ENCODE results near the gene ASIC4.

ASIC4 gene

DNA sequence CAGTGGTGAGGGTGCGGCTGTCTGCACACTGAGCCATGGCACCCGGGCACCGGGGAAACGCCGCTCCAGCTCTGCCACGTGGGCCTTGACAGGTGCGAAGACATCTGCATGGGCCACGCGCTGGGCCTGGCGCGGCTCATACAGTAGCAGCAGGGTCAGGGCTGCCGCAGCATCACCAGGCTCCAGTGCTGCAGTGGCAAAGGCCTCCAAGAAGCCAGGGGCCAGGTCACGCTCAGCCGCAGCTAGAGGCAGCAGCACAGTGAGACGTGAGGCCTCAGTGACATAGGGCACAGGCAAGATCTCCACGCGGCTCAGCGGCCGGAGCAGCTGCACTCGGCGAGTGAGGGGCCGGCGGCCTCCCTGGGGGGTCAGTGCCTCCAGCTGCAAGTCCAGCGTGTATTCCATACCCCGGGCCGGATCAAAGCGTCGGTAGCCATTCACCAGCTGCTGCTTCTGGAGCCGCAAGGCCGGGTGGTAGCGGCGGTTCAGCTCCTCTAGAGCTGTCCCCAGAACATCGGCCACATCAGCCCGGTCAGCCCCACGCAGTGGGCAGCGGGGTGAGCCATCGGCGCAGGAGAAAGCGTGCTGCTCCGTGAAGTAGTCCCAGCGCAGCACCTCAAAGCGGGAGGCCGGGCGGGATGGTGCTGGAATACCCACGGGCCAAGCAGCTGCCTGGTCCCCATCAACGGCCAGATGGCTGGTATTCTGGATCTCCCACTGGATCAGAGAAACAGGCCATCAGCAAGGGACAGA lies 25.8 kb downstream of the ASIC4 start:
- TF ChIP-seq, protein P1, sequence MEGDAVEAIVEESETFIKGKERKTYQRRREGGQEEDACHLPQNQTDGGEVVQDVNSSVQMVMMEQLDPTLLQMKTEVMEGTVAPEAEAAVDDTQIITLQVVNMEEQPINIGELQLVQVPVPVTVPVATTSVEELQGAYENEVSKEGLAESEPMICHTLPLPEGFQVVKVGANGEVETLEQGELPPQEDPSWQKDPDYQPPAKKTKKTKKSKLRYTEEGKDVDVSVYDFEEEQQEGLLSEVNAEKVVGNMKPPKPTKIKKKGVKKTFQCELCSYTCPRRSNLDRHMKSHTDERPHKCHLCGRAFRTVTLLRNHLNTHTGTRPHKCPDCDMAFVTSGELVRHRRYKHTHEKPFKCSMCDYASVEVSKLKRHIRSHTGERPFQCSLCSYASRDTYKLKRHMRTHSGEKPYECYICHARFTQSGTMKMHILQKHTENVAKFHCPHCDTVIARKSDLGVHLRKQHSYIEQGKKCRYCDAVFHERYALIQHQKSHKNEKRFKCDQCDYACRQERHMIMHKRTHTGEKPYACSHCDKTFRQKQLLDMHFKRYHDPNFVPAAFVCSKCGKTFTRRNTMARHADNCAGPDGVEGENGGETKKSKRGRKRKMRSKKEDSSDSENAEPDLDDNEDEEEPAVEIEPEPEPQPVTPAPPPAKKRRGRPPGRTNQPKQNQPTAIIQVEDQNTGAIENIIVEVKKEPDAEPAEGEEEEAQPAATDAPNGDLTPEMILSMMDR (IDR thresholded peaks at IDR 0.05; ENCODE audit: insufficient read depth, low read depth, low read length, missing control alignments): no peak
- DNase-seq (ENCODE audit: low read depth): no peak
- no peak overlapping the region for H3K4me3 ChIP-seq (ENCODE audit: low read depth, low read length)

DNA sequence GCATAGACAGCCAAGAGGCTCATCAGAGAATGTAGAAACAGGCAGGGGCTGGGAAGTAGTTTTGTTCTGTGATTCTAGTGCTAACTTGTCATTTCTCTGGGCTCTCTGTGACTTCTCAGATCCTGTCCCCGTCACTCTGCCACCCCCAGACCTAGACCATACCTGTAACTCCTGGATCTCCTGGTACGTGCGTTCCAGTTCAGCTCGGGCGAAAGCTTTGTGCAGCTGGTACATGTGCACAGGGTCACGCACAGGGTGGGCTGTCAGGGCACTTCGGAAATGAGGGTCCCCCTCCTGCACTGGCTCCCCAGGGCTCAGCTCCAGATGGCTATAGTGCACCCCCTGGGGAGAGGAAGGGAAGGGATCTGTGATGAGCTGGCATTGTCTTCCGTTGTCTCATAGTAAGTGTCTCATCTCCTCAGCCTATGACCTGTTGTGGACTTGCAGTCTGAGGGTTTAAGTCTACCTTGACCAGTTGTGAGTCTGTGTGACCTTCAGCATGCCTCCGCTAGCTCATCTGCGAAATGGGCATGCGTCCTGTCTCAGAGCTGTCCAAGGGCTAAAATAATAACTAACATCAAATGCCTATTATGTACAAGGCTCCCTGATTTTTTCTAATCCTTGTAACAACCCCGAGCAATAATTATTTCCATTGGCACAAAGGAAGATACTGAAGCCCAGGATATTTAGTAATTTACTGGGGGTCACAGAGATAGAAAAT lies 26.7 kb downstream of the ASIC4 start:
- DNase-seq (ENCODE audit: low read depth): no peak
- H3K4me3 ChIP-seq (ENCODE audit: low read depth, low read length): no peak overlapping the region
- TF ChIP-seq, protein P1 (IDR thresholded peaks at IDR 0.05; ENCODE audit: insufficient read depth, low read depth, low read length, missing control alignments): no peak

DNA sequence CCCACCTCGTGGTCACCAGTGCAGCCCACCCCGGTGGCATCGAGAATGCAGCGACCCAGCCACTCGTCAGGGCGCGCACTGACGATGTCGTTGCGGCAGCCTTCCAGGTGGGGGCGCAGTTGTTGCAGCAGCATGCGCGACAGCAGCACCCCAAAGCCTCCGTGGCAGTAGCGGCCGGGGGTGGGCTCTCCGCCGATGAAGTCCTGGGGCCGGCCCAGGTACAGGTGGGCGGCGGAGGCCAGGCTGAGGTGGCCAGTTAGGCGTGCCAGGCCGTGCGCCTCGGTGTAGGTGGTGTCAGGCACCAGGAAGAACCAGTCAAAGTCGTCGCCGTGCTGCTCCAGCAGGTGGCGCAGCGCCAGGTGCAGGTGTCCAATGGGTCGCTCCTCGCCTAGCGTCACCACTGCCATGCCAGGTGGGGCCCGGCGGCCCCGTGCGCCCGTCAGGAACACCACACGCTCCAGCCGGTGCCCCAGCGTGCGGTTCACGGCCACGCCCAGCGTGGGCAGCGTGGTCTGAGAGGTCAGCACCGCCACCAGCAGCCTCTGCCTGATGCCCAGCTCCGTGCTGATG lies 27.4 kb downstream of the ASIC4 start:
- peak overlapping the region; percentile 81 for H3K4me3 ChIP-seq (ENCODE audit: low read depth, low read length)
- peak; percentile 93 for DNase-seq (ENCODE audit: low read depth)
- TF ChIP-seq, protein P1 (IDR thresholded peaks at IDR 0.05; ENCODE audit: insufficient read depth, low read depth, low read length, missing control alignments): peak; percentile 91

DNA sequence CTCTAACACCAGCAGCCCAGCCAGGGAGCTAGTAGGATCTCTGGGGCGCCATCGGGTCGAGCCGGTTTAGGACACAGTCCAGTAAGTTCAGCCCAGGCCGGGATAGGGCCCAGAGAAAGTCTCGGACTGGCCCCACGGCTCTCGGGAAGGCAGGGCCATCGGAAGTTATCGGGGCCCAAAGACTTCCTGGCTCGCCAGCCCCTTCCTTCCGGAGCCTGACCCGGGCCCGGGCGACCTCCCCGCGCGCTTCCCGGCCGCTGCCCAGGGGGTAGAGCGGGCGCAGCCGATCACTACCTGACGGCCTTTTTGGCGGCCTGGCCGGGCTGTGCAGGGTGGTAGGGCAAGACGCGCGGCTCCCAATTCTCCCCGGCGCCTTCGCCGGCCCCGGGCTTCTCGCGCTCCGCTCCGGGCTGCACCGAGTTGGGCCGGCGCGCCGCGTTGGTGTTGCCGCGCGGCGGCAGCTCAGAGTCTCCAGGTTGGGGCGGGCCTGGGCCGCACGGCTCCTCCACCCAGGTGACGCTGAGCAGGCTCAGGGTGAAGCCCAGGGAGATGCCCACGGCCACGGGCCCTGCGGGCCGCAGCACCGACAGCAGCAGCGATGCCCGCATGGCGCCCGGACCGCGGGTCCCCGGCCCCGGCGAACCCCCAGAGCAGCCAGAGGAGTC lies 28.8 kb downstream of the ASIC4 start:
- TF ChIP-seq, protein P1 (IDR thresholded peaks at IDR 0.05; ENCODE audit: insufficient read depth, low read depth, low read length, missing control alignments): no peak
- no peak for DNase-seq (ENCODE audit: low read depth)

DNA sequence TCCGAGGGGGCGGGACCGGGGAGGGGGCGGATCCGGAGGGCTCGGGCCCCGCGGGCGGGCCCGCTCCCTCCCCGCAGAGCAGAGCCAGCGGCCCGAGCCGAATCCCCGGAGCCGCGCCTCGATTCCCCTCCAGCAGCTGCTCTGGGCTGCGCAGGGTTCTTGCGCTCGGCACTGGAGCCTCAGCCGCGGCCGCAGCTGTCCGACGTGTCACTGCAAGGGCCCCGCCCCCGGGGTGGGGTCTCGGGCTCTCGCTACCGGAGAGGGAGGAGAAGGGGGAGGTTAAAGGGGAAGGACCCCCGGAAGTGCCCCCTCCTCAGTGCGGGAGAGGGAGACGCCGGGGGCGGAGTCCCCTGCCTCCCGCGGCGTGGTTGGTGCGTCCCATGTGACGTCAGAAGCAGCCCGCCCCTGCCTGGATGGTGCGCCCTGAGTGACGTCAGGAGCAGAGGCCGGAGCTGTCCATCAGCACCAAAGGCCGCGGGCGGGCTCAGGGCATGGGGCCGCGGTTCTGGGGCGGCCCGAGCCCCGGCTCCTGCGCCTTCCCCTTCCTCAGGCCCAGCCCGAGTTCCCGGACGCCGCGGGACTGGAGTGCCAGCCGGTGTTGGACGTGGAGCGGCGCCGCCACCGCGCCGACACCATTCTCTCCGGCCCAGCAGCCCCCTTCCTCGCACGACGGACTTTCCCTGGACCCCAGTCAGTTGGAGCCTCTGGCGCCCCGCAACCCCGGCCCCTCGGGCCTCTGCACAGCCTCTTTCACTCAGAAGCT lies 29.5 kb downstream of the ASIC4 start, which contains the start of the genes CHPF and TMEM198:
TSS of gene CHPF (minus strand) at position 214 of the 763 bp plus-strand sequence. CDS start 271 bp downstream, outside the sequence.
TSS of gene TMEM198 (plus strand) at position 433 of the 763 bp plus-strand sequence. CDS start 700 bp downstream, outside the sequence.
- TF ChIP-seq, protein P1 (IDR thresholded peaks at IDR 0.05; ENCODE audit: insufficient read depth, low read depth, low read length, missing control alignments): no peak
- peak within 1 kb of the TSS; percentile 81 for H3K4me3 ChIP-seq (ENCODE audit: low read depth, low read length)

More for the DNA sequence above, 28.8 kb downstream of the ASIC4 start:
- H3K4me3 ChIP-seq (ENCODE audit: low read depth, low read length): peak overlapping the region; percentile 81

DNA sequence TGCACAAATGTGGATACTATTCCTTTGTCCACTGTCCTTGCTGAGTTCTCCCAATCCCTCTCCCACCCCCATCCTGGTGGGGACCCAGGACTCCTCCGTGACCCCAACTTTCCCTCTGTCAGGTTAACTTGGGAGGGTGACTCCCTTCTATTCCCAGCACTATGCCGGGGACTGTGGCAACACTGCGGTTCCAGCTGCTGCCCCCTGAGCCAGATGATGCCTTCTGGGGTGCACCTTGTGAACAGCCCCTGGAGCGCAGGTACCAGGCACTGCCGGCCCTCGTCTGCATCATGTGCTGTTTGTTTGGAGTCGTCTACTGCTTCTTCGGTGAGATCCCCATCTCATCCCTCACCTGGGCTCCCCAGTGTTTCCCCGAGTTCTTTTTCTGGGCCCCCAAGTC lies 30.3 kb downstream of the ASIC4 start:
- DNase-seq (ENCODE audit: low read depth): no peak
- TF ChIP-seq, protein P1 (IDR thresholded peaks at IDR 0.05; ENCODE audit: insufficient read depth, low read depth, low read length, missing control alignments): no peak
- H3K4me3 ChIP-seq (ENCODE audit: low read depth, low read length): no peak overlapping the region

More for the DNA sequence above, 29.5 kb downstream of the ASIC4 start, which contains the start of the genes CHPF and TMEM198:
- DNase-seq (ENCODE audit: low read depth): peak; percentile 97

All from GM12865 (cell line).